GM10266 (cell line): ENCODE measurements around the gene HACL1.

Experiments used
- DNase-seq: peaks from one replicate; pipeline ENCODE4 v3.0.0; 2012; ENCODE audit errors: extremely low spot score
- TF ChIP-seq, protein P1 (sequence below): IDR thresholded peaks from 2 replicates; pipeline ENCODE4 v1.5.1; 2012; ENCODE audit warnings: mild to moderate bottlenecking, low read depth; ENCODE audit not compliant: control insufficient read depth, insufficient read depth; ENCODE audit errors: missing control alignments

HACL1 gene

DNA sequence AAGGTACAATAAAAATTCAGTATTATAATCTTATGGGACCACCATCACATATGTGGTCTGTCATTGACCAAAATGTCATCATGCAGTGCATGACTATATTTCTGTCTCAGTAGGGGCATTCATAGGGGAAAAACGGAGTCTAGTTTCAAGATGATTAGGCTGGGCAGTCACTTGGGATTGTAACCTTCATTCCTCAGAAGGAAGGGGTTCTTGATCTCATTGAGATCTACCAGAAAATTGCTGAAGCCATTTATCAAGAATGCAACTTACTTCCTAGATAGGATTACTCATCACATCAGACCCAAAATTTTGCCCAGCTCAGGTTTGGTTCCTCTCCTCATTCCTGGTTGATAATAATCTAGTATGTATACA is 37.5 kb upstream of the HACL1 start:
- TF ChIP-seq, protein P1, sequence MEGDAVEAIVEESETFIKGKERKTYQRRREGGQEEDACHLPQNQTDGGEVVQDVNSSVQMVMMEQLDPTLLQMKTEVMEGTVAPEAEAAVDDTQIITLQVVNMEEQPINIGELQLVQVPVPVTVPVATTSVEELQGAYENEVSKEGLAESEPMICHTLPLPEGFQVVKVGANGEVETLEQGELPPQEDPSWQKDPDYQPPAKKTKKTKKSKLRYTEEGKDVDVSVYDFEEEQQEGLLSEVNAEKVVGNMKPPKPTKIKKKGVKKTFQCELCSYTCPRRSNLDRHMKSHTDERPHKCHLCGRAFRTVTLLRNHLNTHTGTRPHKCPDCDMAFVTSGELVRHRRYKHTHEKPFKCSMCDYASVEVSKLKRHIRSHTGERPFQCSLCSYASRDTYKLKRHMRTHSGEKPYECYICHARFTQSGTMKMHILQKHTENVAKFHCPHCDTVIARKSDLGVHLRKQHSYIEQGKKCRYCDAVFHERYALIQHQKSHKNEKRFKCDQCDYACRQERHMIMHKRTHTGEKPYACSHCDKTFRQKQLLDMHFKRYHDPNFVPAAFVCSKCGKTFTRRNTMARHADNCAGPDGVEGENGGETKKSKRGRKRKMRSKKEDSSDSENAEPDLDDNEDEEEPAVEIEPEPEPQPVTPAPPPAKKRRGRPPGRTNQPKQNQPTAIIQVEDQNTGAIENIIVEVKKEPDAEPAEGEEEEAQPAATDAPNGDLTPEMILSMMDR, result no peak
- DNase-seq, result no peak

DNA sequence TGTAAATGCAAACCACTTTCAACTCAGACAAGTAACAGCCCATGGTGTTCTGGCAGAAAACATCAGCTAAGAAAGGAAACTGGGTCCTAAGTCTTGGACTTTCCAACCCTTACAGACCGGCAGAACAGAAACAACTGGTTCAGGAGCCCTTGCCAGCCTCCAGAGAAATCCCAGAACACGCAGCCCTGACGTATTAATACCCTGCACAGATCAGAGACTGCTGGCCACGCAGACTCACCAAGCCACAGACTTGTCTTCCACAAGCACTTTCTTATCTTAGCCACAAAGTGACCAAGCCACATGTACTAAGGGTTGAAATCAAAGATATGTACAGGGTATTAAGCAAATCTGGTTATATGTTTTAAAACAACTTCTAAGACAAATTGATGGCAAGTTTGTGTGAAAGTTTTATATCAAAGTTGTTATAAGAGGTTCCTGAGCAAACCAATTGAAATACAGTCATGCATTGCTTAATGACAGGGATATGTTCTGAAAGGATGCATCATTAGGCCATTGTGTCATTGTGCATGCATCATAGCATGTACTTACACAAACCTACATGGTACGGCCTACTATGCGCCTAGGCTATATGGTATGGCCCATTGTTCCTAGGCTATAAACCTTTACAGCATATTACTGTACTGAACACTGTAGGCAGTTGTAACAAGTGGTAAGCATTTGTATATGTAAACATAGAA is 37.0 kb upstream of the HACL1 start:
- TF ChIP-seq, protein P1, result no peak
- DNase-seq, result no peak

DNA sequence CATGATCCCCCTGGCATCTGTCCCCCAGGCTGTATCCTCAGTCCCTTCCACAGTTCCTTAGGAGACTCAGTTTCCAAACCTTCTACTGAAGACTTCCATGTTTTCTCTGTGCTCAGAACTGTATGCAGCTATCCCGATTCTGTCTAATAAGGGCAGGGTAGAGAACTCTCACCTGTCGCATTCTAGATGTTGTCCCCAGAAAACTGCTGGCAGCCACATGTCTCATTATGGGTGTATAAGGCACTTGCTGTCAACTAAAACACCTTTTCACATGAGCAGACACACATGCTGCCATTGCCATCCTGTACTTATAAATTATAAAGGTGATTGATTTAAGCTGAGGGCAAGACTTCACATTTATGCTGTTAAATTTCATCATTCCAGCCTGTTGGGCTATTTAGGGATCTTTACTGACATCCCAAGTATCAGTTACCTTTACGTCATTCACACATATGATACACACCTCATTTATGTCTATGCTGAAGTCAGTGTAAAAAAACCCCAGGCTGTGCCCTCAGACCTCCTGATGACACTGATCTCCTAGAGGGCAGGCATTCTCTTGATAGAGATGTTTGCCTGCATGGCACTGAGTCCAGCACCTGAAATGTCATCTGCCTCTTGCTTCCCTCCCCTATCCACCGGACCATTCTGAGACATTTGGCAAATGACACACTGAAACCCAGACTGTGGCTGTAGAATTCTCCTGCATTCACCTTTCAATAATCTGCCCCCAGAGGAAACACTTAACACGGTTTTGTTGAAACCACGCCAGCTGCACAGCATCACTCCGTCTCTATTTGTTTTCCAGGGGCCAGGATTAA is 36.0 kb upstream of the HACL1 start:
- no peak for DNase-seq
- TF ChIP-seq, protein P1, result no peak

DNA sequence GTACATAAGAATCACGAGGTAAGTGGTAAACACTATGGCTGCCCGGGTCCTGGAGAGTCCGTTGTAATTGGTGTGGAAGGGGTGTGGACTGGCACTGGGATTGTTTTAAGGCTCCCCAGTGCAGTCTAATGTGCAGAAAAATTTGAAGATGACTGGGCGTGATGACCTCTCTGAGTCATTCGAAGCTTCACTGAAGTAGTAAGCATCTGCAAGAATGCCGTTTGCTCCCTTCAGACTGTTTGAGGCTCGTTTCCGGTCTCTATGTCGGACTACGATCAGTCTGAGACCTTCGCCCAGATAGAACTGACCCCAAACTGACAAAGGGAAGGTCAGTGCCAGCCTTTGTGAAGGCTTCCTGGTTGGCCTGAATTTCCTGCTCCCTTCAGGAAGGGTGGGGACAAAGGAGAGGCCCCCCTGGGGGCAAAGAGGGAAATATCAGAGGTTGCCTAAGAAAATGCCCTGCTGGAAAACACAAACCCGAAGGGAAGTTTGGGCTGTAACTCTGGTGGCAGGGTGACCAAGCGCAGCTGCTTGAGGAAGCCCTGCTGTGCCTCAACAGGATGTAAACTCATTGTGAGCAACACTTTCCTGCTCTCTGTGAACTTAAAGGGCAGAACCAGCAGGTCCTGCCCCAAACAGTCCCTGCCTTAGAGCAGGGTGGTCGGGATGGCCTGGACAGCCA is 34.8 kb upstream of the HACL1 start:
- DNase-seq, result no peak
- TF ChIP-seq, protein P1, result no peak

DNA sequence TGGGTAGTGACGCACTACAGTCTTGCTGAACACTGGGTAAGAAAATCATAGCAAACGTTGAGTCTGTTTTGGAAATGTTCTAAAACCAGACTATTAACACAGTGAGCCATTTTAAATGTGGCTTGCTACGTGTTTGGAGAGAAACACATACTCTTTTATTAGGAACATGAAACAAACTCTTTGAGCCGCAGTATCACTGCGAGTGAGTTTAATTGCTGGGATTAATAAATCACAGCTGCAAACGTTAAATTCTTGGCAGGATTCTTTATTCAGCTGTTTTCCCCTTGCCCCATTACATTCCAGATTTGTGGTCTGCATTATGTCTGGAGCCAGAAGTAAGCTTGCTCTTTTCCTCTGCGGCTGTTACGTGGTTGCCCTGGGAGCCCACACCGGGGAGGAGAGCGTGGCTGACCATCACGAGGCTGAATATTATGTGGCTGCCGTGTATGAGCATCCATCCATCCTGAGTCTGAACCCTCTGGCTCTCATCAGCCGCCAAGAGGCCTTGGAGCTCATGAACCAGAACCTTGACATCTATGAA is 33.8 kb upstream of the HACL1 start:
- TF ChIP-seq, protein P1, result no peak
- DNase-seq, result no peak

DNA sequence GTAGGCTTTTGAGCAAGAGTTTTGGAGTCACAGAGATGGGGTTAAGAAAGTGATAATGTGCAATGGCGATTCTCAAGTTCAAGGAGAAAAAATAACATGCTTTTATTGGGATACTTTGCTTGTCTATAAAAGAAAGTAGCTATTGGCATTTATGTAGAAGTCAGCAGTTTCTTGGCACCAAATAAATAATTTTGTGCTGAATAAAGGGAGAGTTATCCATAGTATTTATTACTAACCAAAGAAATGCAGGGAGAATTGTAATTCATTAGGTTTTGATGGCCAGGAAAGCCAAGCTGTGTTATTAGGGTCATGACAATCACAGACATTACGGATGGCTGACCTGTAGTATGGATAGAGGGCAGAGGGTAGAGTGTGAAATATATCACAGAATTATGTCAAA is 33.3 kb upstream of the HACL1 start:
- DNase-seq, result no peak
- TF ChIP-seq, protein P1, result no peak
